H54 (cell line): Measurements from ENCODE around the gene CYP4A11.
"Not testable (repeated sequence)": the region's sequence is repeated elsewhere in the genome, so short reads cannot be mapped to it uniquely, and the experiment has no call there.

Source experiments
- DNase-seq: peaks from one replicate; pipeline ENCODE4 v3.0.0; 2011; ENCODE audit warnings: low spot score, mixed read lengths; ENCODE audit not compliant: insufficient read length
- FAIRE-seq: peaks from 3 replicates; lab custom pipeline; 2011; peaks lifted over from hg19 to GRCh38; lab: Jason Lieb, UNC
- POLR2A ChIP-seq: IDR thresholded peaks from 2 replicates; pipeline ENCODE4 v1.6.1; 2011; ENCODE audit warnings: low read depth, mild to moderate bottlenecking, low read length

The CYP4A11 gene

GRCh38 chr1:46941135-46941694 is at the start of gene CYP4A11:
CYP4A11 (minus strand) TSS chr1:46941476; CDS start chr1:46941433, 43 bp downstream.
- FAIRE-seq (no peak), DNase-seq (no peak)
- TF ChIP-seq POLR2A = no peak

DNA sequence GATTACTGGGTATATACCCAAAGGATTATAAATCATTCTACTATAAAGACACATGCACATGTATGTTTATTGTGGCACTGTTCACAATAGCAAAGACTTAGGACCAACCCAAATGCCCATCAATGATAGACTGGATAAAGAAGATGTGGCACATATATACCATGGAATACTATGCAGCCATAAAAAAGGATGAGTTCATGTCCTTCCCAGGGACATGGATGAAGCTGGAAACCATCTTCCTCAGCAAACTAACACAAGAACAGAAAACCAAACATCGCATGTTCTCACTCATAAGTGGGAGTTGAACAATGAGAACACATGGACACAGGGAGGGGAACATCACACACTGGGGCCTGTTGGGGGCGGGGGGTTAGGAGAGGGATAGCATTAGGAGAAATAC is 49.3 kb upstream of the CYP4A11 start:
- not testable (repeated sequence) for DNase-seq, FAIRE-seq

- no peak for FAIRE-seq
- no peak for TF ChIP-seq POLR2A
- DNase-seq = no peak
These were observed 42.7 kb upstream of the CYP4A11 start for GRCh38 chr1:46983830-46984586.

- FAIRE-seq (no peak), DNase-seq (no peak)
- TF ChIP-seq POLR2A = no peak
These were observed 42.0 kb upstream of the CYP4A11 start for GRCh38 chr1:46983166-46983829.

DNA sequence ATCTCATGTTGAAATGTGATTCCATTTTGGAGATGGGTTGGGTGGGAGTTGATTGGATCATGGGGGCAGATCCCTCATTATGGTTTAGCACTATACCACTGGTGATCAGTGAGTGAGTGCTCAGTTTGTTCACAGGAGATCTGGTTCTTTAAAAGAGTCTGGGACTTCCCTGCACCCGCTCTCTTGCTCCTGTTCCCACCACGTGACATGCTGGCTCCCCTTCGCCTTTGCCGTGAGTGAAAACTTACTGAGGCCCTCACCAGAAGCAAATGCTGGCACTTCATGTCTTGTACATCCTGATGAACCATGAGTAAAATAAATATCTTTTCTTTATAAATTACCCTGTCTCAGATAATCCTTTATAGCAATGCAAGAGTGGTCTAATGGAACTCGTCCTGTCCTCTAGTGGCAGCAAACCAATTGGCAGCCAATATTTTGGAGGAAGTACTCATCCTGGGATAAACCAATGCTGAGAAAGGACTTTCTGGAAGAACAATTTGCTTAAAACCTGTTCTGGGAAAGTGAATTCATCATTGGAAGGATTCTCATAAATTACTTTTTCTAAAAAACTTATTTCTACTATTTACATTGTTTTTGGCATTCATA is 27.8 kb upstream of the CYP4A11 start:
- FAIRE-seq = no peak
- TF ChIP-seq POLR2A = no peak
- DNase-seq = no peak

DNA sequence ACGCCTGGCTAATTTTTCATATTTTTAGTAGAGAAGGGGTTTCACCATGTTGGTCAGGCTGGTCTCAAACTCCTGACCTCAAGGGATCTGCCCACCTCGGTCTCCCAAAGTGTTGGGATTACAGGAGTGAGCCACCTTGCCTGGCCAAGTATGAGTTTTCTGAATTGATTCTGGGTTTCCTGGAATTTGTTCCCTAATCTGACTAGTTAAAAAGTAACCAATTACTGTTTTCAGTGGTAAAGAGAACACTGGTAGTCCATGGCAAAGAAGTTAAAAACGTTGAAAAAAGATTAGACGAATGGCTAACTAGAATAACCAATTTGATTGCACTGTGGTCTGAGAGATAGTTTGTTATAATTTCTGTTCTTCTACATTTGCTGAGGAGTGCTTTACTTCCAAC is 21.0 kb upstream of the CYP4A11 start:
- not testable (repeated sequence) for DNase-seq, FAIRE-seq

DNA sequence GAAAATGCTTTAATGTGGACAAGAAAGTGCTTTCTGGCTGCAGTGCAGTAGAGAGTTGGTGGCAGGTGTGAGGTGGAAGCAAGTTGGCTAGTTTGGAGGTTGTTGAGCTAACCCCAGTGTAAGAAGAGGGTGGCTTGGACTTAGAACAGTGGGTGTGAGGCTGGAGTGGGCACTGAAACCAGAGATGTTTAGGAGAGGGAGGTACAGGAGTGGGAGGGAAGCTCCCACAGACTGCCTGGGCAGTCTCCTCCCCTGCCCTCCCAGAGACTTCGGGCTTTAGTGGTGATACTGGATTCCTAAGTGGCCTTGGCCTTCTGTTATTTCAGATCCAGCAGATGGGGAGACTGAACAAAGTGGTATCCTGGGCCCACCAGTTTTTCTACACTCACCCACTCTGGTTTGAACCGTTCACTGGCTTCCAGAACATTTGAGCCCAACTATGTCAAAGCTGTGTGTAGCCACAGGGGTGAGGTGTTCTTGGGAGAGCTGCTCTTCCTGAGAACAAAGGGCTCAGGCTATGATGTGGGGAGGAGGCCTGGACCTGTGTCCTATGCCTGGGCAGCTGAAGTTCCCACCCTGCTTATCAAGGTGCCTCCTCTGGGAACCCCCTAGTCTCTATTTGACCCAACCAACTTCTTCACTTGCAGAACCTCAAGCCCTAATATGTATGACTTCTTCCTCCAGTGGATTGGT is 19.9 kb upstream of the CYP4A11 start:
- DNase-seq (no peak), FAIRE-seq (no peak)
- no peak for TF ChIP-seq POLR2A

GRCh38 chr1:46960250-46960649 is 19.0 kb upstream of the CYP4A11 start:
- DNase-seq = no peak
- no peak for TF ChIP-seq POLR2A
- no peak for FAIRE-seq

DNA sequence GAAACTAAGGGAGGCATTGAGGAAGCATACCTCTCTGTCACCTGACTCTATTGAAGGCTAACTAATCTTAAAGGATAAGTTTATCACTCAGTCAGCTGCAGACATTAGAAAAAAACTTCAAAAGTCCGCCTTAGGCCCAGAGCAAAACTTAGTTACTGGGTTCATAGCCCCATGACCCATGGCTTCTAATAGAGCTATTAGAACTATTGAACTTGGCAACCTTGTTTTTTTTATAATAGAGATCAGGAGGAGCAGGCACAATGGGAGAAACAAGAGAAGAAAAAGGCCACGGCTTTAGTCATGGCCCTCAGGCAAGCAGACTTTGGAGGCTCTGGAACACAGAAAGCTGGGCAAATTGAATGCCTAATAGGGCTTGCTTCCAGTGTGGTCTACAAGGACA is 13.8 kb upstream of the CYP4A11 start:
- FAIRE-seq, DNase-seq: not testable (repeated sequence)

- DNase-seq, FAIRE-seq: not testable (repeated sequence)
These were observed 12.6 kb upstream of the CYP4A11 start for GRCh38 chr1:46953847-46954246.

DNA sequence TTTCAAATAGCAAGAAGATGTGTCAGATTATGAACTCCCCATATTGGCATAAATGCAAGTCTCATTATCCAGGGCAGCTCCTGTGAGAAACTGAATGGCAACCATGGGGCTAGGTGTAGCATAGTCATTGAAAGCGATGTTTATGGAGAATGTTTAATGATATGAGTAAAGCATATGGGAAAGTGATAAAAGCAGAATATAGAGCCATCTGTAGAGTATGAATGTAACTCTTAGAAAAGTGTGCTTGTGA is 8.1 kb upstream of the CYP4A11 start:
- not testable (repeated sequence) for DNase-seq, FAIRE-seq

GRCh38 chr1:46948629-46949416 is 7.5 kb upstream of the CYP4A11 start:
- no peak for TF ChIP-seq POLR2A
- DNase-seq (no peak), FAIRE-seq (no peak)

GRCh38 chr1:46947706-46948105 is 6.4 kb upstream of the CYP4A11 start:
- DNase-seq, FAIRE-seq: not testable (repeated sequence)

DNA sequence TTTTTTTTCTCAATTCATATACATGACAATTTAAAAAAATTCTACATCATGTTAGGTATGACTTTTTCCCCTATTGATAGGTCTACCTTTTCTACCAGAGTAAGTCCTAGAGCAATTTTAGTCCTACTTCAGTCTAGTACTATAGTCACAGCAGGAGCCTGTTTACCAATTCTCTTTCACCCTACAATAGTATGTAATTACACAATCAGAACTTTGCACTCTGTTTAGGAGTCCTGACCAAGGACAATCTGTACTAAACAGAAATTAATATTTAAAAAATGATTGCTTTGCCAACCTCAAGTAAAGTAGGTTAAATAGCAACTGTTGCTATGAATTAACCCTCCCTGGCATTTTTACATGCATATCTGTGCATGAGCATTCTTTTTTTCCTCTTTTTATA is 810 bp upstream of the CYP4A11 start:
- DNase-seq (no peak), FAIRE-seq (no peak)
- TF ChIP-seq POLR2A = no peak
